Nephron (organoid): ENCODE measurements around the gene SHF.

Source experiments
- H3K27ac Mint-ChIP-seq, 3 experiments: 2 replicates each; pipeline ENCODE4 v1.8.0; 2020; ENCODE audit warnings: mixed read lengths in 3 of 3, mild to moderate bottlenecking in 2 of 3, moderate library complexity in 1 of 3
- H3K27me3 Mint-ChIP-seq: 2 replicates; pipeline ENCODE4 v1.8.0; 2021; ENCODE audit warnings: low read depth, mild to moderate bottlenecking, moderate library complexity, mixed read lengths
- H3K36me3 Mint-ChIP-seq: 2 replicates; pipeline ENCODE4 v1.8.0; 2020; ENCODE audit warnings: low read depth, mixed read lengths
- H3K4me1 Mint-ChIP-seq: 2 replicates; pipeline ENCODE4 v1.8.0; 2020; ENCODE audit warnings: mixed read lengths
- H3K4me3 Mint-ChIP-seq, 3 experiments: 2 replicates each; pipeline ENCODE4 v1.8.0; 2020; ENCODE audit warnings: mild to moderate bottlenecking in 3 of 3, mixed read lengths in 3 of 3, moderate library complexity in 2 of 3
- H3K9me3 Mint-ChIP-seq: 2 replicates; pipeline ENCODE4 v1.8.0; 2020; ENCODE audit warnings: mixed read lengths
- TF ChIP-seq, protein P1 (sequence below), 3 experiments: fragments of 200-600 bp; sonication (generic); IDR thresholded peaks; one replicate each; pipeline ENCODE4 v1.5.0; 2021; ENCODE audit warnings: antibody characterized with exemption in 3 of 3; ENCODE audit not compliant: unreplicated experiment in 3 of 3

Gene SHF

DNA sequence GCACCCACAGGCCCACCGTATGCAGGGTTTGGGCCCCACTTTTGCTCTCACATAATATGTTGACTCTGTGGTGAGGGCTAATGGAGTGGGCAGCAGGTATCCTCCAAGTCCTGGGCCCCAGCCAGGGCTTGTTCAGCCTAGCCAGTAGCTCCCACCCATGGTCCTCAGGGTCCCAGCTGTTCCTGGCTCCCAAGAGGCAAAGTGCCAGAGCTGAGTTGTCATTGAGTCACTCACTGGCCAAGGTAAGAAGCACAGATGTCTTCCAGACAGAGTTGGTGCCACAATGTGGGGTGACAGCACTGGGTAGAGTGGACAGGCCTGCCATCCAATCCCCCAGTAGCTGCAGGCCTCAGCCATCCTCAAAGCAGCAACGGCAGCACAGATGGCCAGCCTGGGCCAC is 4.3 kb downstream of the SHF start:
- Mint-ChIP-seq H3K4me1 (peaks cover 54% of the 10 kb centered on the region), H3K27ac (no peak overlapping the region), H3K4me3 (no peak overlapping the region), H3K27me3 (no peaks in the 10 kb centered on the region), H3K36me3 (peaks cover 13% of the 10 kb centered on the region), H3K9me3 (no peaks in the 10 kb centered on the region)
- TF ChIP-seq, protein P1, sequence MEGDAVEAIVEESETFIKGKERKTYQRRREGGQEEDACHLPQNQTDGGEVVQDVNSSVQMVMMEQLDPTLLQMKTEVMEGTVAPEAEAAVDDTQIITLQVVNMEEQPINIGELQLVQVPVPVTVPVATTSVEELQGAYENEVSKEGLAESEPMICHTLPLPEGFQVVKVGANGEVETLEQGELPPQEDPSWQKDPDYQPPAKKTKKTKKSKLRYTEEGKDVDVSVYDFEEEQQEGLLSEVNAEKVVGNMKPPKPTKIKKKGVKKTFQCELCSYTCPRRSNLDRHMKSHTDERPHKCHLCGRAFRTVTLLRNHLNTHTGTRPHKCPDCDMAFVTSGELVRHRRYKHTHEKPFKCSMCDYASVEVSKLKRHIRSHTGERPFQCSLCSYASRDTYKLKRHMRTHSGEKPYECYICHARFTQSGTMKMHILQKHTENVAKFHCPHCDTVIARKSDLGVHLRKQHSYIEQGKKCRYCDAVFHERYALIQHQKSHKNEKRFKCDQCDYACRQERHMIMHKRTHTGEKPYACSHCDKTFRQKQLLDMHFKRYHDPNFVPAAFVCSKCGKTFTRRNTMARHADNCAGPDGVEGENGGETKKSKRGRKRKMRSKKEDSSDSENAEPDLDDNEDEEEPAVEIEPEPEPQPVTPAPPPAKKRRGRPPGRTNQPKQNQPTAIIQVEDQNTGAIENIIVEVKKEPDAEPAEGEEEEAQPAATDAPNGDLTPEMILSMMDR (IDR thresholded peaks at IDR 0.05; ENCODE audit: unreplicated experiment in 3 of 3), result no peak

GRCh38 chr15:45182996-45183395 is 4.8 kb downstream of the SHF start:
- H3K27ac Mint-ChIP-seq, result no peak overlapping the region
- H3K4me1 Mint-ChIP-seq, result peaks cover 49% of the 10 kb centered on the region
- H3K27me3 Mint-ChIP-seq, result no peaks in the 10 kb centered on the region
- H3K9me3 Mint-ChIP-seq, result no peaks in the 10 kb centered on the region
- H3K4me3 Mint-ChIP-seq, result no peak overlapping the region
- H3K36me3 Mint-ChIP-seq, result peaks cover 13% of the 10 kb centered on the region
- TF ChIP-seq, protein P1 (IDR thresholded peaks at IDR 0.05; ENCODE audit: unreplicated experiment in 3 of 3), result no peak

- H3K4me3 Mint-ChIP-seq, result no peak overlapping the region
- no peak overlapping the region for H3K27ac Mint-ChIP-seq
- no peaks in the 10 kb centered on the region for H3K27me3 Mint-ChIP-seq
- no peaks in the 10 kb centered on the region for H3K9me3 Mint-ChIP-seq
- TF ChIP-seq, protein P1 (IDR thresholded peaks at IDR 0.05; ENCODE audit: unreplicated experiment in 3 of 3), result no peak
- peaks cover 44% of the 10 kb centered on the region for H3K4me1 Mint-ChIP-seq
- H3K36me3 Mint-ChIP-seq, result peaks cover 26% of the 10 kb centered on the region
Observed at GRCh38 chr15:45181491-45182285, 6.1 kb downstream of the SHF start.

DNA sequence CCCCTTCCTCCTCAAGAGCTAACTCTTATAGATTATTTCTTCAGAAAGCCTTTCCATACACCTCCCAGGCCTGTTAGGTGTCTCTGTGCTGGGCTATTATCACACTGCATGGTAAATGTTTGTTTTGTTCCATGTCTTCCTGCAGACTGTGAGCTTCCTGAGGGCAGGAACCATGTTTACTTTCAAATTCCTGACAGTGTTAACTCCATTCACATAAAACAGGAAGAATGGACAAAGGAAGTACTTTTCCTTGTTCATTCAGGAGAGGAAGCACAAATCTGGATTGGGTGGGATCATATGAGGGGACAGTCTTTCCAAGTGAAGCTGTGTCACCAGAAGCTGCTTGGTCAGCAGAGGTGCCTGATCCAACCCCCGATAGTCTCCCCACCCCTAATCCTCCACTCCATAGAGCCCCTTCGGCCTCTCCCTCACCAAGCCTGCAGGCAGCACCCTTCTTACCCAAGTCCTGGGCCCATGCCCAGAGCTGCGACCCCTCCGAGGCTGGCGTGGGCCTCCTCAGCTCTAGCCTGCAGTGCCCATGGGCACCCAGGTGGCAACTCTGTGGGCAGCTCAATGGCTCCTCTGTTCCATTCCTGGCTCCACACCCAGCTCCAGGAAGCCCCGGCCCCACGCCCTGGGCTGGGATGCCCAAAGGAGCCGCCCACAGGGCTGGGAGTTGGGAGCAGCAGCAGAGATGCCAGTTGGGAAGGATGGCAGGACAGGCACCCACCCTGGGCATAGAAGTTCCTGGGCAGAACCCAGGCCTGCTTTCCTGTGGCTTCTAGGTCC is 6.9 kb downstream of the SHF start:
- TF ChIP-seq, protein P1 (IDR thresholded peaks at IDR 0.05; ENCODE audit: unreplicated experiment in 3 of 3), result no peak
- peaks cover 34% of the 10 kb centered on the region for H3K36me3 Mint-ChIP-seq
- no peak overlapping the region for H3K4me3 Mint-ChIP-seq
- H3K4me1 Mint-ChIP-seq, result peaks cover 37% of the 10 kb centered on the region
- no peaks in the 10 kb centered on the region for H3K9me3 Mint-ChIP-seq
- H3K27ac Mint-ChIP-seq, result no peak overlapping the region
- no peaks in the 10 kb centered on the region for H3K27me3 Mint-ChIP-seq

GRCh38 chr15:45180201-45180600 is 7.6 kb downstream of the SHF start:
- H3K4me1 Mint-ChIP-seq, result peaks cover 33% of the 10 kb centered on the region
- no peaks in the 10 kb centered on the region for H3K27me3 Mint-ChIP-seq

More at GRCh38 chr15:45180201-45180600, 7.6 kb downstream of the SHF start:
- no peak overlapping the region for H3K27ac Mint-ChIP-seq
- H3K9me3 Mint-ChIP-seq, result no peaks in the 10 kb centered on the region
- H3K4me3 Mint-ChIP-seq, result no peak overlapping the region
- TF ChIP-seq, protein P1 (IDR thresholded peaks at IDR 0.05; ENCODE audit: unreplicated experiment in 3 of 3), result no peak
- H3K36me3 Mint-ChIP-seq, result peaks cover 34% of the 10 kb centered on the region
